ENCODE measurements around the gene NSUN7.
"Not testable (repeated sequence)": the region's sequence is repeated elsewhere in the genome, so short reads cannot be mapped to it uniquely, and the experiment has no call there.

NSUN7 gene, protein sequence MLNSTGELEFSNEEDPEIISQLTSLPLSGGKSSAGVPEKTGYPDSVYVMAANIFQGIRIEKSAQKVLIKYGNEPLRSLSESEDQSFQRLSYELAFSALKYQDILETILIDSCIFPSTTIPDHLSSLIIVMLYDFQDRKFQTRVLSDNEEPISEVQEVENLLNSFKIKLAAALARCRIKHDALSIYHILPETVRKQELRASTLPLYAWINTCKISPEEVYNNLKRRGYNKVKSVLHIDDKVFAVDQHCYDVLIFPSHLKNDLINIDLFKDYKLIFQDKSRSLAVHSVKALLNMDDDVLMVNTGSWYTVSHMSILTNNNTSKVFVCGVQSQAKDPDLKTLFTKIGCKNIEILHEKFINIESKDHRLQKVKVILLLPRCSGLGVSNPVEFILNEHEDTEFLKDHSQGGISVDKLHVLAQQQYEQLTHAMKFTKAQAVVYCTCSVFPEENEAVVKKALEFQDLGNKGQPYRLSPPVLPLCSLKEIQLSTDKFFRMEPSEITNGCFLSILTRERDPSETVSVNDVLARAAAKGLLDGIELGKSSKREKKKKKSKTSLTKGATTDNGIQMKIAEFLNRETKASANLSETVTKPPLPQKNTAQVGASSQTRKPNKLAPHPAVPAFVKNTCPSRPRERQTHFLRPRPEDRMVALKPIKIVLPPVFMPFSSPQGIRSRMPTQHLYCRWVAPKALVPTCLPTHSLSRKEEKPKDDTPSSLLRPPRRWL

GRCh38 chr4:40749717-40750460 is at the start of gene NSUN7:
Gene NSUN7 (plus strand): TSS chr4:40749955. CDS start chr4:40750694, 739 bp downstream.
- no peak for DNase-seq (ENCODE audit: low spot score)

- DNase-seq (ENCODE audit: low spot score), result no peak
Measured at GRCh38 chr4:40702137-40702799, 47.5 kb upstream of the NSUN7 start.

DNA sequence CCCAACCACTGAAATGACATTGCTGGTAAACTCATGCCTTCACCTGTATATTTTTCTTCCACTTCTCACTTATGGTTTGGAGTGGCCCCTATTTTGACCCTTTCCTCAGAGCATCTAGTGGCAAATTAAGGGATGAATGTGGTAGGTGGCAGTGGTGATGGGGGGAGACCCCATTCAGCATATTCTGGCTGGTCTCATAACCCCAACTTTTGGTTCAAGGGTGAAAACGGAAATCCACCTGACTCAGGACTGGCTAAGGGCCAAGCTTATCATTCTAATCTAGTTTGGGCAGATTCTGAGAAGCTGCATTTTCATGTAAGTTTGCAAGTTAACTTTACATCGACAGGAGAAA is 47.0 kb upstream of the NSUN7 start:
- no peak for DNase-seq (ENCODE audit: low spot score)

DNA sequence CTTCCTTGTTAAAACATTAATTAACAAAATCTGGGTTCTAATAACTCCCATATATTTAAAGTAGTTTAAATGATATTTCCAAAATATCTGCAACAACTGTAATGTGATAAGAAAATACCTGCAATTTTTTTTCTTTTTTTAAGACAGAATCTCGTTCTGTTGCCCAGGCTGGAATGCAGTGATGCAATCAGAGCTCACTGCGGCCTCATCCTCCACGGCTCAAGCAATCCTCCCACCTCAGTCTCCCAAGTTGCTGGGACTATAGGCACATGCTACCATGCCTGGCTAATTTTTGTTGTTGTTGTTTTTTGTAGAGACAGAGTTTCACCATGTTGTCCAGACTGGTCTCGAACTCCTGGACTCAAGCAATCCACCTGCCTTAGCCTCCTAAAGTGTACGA is 45.7 kb upstream of the NSUN7 start:
- no peak for DNase-seq (ENCODE audit: low spot score)

GRCh38 chr4:40710484-40711254 is 39.1 kb upstream of the NSUN7 start:
- DNase-seq (ENCODE audit: low spot score), result no peak

DNA sequence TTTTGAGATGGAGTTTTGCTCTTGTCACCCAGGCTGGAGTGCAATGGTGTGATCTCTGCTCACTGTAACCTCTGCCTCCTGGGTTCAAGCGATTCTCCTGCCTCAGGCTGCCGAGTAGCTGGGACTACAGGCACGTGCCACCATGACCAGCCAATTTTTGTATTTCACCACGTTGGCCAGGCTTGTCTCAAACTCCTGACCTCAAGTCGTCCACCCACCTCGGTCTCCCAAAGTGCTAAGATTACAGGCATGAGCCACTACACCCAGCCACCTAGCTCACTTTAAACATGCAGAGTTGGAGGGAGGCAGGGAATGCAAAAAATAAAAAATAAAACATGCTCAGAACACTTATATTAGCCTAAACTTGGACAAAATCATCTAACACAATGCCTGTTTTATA is 36.8 kb upstream of the NSUN7 start:
- DNase-seq (ENCODE audit: low spot score), result not testable (repeated sequence)

- no peak for DNase-seq (ENCODE audit: low spot score)
Measured at GRCh38 chr4:40713798-40714197, 36.0 kb upstream of the NSUN7 start.

DNA sequence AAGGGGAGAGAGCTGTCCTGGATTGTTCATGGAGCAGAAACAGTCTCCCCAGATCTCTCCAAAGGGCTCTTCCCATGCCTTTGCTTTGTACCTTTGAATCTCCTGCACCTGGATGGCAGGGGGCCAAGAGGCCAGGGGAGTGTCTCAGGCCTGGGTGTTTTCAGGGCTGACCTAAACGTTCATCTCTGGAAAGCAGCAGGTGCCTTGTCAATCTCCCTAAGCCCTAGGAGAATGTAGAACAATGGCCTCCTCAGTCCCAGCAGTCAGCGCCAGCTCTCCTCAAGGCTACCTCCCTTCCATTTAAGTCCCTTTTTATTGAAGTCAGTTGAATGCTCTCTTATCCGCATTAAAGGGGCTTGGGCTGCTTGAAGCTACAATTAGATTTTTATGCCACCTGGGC is 31.2 kb upstream of the NSUN7 start:
- DNase-seq (ENCODE audit: low spot score), result no peak

GRCh38 chr4:40719008-40719623 is 30.6 kb upstream of the NSUN7 start:
- DNase-seq (ENCODE audit: low spot score), result peak; percentile 45

- no peak for DNase-seq (ENCODE audit: low spot score)
Measured at GRCh38 chr4:40720351-40720750, 29.4 kb upstream of the NSUN7 start.

DNA sequence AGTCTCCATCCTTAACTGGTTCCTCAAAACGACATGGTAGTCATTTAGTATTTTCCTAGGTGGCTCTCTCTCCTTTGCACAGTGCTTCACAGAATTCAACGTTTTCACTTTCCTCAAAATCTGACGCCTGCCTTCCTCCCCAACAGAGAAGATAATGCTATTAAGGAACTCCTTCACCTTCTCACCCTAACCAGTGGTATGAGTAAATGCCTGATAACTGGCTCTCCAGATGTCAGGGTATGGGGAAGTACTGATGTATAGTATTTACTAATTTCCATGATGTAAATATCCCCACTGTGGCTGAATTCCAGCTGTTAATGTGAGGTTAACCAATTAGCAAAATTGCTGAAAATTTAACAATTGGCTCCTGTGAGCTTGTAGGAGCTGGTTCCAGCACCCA is 28.8 kb upstream of the NSUN7 start:
- DNase-seq (ENCODE audit: low spot score), result no peak

DNA sequence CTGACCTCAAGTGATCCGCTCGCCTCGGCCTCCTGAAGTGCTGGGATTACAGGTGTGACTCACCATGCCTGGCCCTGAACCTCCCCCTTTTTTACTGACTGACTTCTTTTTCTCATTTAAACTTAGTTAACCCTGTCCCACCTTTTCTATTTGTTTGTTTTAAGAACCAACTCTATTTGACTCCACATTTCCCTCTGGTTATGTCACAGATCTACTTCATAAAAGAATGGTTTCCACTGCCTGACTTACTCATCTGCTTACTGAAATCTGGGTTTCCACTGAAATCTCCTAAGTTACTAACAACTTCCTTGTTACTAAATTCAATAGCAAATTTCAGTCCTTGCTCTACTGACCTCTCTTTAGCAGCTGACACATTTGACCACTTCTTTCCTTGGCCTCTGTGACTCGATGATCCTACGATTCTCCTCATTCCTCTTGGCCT is 28.0 kb upstream of the NSUN7 start:
- no peak for DNase-seq (ENCODE audit: low spot score)

DNA sequence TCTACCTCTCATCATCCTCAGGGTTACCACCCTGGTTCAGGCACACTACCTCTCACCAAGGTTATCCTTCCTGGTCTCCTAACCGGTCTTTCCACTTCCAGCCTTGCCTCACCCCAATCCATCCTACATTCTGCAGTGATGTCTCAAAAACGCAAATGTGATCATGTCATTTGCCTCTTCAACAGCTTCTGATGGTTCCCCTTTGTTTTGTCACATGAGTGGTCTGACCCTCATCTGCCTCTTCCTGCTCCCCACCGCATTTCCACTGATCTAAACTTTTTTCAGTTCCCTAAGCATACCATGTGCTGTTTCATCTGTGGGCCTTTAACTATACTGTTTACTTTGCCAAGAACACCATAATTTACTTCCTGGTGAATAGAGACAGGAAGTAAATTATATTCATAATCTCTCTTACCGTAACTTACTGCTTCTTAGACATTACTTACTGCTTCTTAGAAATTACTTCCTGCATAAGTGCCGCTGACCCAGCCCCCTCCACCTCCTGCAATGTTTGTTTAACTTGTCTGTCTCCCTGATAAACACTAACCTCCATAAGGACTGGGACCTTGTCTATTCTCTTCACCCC is 27.1 kb upstream of the NSUN7 start:
- no peak for DNase-seq (ENCODE audit: low spot score)

- DNase-seq (ENCODE audit: low spot score), result no peak
Measured at GRCh38 chr4:40723728-40724127, 26.0 kb upstream of the NSUN7 start.

- no peak for DNase-seq (ENCODE audit: low spot score)
Measured at GRCh38 chr4:40728333-40728732, 21.4 kb upstream of the NSUN7 start.

GRCh38 chr4:40729555-40729954 is 20.2 kb upstream of the NSUN7 start:
- DNase-seq (ENCODE audit: low spot score), result no peak

GRCh38 chr4:40730091-40730679 is 19.6 kb upstream of the NSUN7 start:
- no peak for DNase-seq (ENCODE audit: low spot score)

- DNase-seq (ENCODE audit: low spot score), result no peak
Measured at GRCh38 chr4:40731361-40731760, 18.4 kb upstream of the NSUN7 start.

GRCh38 chr4:40731792-40732245 is 17.9 kb upstream of the NSUN7 start:
- no peak for DNase-seq (ENCODE audit: low spot score)

- DNase-seq (ENCODE audit: low spot score), result no peak
Measured at GRCh38 chr4:40733752-40734151, 16.0 kb upstream of the NSUN7 start.
